ENCODE data around the gene VPS39. TPM values are rescaled to one million over a fixed set of nuclear protein-coding genes. Genes with fewer than 3 reads are reported as not detected.

The VPS39 gene
- total and polyA plus RNA-seq, 3 donors from 2014 or later = 71.8 to 135 (median 120) TPM

DNA sequence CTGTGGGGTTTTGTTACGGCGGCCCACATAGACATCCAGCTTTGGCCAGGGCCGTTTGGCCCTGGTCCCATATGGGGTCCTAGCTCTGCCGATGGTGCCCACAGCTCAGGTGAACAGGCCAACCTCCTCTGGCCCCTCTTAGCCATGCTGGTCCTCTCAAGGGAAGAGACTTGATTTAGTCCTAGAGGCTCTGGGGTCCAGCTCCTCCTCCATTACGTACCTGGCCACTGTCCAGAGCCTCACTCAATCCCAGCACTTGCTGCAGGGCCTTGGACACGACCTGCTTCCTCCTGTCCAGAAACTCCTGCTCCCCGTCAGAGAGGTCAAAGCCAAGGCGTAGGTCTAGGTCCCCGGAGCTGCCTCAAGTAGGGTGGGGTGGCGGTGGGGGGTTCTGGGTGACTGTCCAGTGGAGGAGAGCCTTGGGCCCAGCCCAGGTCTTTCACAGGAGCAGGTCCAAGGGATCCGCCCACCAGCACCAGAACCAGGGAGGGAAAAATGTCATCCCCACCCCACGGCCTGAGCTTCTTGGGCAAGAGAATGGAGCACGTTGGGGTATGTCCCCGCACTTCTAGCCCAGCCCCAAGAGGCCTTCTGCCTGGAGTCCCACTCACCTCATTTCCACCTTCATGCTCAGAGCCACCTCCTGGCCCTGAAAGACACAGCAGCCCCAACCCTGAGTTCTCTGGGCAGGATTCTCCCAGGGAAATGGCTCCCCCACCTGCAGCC lies 58.4 kb downstream of the VPS39 start:
- intact Hi-C loops (cut with DNase I; ENCODE audit: low total_unique reads) = no loop called here
- Histone ChIP-seq H3K4me1 (no peaks in the 10 kb centered on the region), H3K36me3 (ENCODE audit: low read depth, missing control alignments) (no peaks in the 10 kb centered on the region), H3K27ac (no peak overlapping the region), H3K27me3 (no peaks in the 10 kb centered on the region), H3K4me3 (no peak overlapping the region), H3K9me3 (no peaks in the 10 kb centered on the region)
- no peak for TF ChIP-seq POLR2A (IDR thresholded peaks at IDR 0.05)
- TF ChIP-seq, protein P1, sequence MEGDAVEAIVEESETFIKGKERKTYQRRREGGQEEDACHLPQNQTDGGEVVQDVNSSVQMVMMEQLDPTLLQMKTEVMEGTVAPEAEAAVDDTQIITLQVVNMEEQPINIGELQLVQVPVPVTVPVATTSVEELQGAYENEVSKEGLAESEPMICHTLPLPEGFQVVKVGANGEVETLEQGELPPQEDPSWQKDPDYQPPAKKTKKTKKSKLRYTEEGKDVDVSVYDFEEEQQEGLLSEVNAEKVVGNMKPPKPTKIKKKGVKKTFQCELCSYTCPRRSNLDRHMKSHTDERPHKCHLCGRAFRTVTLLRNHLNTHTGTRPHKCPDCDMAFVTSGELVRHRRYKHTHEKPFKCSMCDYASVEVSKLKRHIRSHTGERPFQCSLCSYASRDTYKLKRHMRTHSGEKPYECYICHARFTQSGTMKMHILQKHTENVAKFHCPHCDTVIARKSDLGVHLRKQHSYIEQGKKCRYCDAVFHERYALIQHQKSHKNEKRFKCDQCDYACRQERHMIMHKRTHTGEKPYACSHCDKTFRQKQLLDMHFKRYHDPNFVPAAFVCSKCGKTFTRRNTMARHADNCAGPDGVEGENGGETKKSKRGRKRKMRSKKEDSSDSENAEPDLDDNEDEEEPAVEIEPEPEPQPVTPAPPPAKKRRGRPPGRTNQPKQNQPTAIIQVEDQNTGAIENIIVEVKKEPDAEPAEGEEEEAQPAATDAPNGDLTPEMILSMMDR (IDR thresholded peaks at IDR 0.05) = no peak
- 71 to 88% methylated on average over 4 to 14 of the region's 14 CpGs for WGBS, 2 donors
- DNase-seq = no peak

DNA sequence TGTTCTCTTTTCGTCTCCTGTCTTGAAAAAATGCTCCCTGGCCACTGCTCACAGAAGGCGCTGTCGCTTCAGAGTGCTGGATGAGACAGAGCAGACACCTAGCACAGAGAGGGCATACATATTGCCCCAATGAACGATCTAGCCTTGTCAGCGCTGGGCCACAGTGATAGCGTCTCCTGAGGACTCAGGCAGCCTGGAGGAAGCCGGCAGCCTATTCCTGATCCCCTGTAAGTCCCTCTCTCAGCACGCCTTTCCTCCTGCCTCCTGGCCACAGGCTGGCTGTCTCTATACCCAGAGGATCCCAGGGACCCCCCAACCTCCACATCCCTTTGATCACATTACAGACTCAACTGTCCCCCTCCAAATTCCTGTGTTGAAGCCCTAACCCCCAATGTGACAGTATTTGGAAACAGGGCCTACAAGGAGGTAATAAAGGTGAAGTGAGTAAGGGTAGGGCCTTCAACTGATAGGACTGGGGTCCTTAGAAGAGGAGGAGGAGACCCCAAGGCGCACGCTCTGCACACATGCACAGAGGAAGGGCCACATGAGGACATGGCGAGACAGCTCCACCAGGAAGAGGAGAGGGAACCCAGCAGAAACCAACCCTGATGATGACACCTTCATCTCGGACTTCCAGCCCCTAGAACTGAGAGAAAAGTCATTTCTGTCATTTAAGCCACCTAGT lies 59.2 kb downstream of the VPS39 start:
- WGBS, 2 donors = 92 to 93% methylated on average over 11 to 12 of the region's 12 CpGs
- no peak for DNase-seq
- H3K36me3 ChIP-seq (ENCODE audit: low read depth, missing control alignments) = no peaks in the 10 kb centered on the region
- H3K27ac ChIP-seq = no peak overlapping the region
- no peaks in the 10 kb centered on the region for H3K4me1 ChIP-seq
- no peak for TF ChIP-seq POLR2A (IDR thresholded peaks at IDR 0.05)
- TF ChIP-seq, protein P1 (IDR thresholded peaks at IDR 0.05) = no peak
- no peak overlapping the region for H3K4me3 ChIP-seq
- intact Hi-C loops (cut with DNase I; ENCODE audit: low total_unique reads) = no loop called here
- H3K9me3 ChIP-seq = no peaks in the 10 kb centered on the region
- no peaks in the 10 kb centered on the region for H3K27me3 ChIP-seq

DNA sequence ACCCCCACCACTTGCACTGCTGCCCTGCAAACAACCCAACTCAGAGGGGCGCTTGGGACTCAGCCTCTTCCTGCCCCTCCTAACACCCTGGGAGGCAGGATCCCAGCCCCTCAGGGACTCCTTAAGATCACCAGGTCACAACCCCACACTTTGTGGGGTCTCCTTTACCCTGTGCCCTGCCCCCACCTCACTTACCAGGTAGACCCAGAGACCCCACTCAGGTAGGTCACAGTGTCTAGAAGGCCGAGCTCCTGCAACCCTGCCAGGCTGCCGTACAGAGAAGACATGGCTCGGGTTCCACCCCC lies 60.7 kb downstream of the VPS39 start:
- Histone ChIP-seq H3K4me3 (no peak overlapping the region), H3K27me3 (no peaks in the 10 kb centered on the region), H3K4me1 (no peaks in the 10 kb centered on the region), H3K36me3 (ENCODE audit: low read depth, missing control alignments) (no peaks in the 10 kb centered on the region), H3K27ac (no peak overlapping the region), H3K9me3 (no peaks in the 10 kb centered on the region)
- DNase-seq = no peak
- 87 to 91% methylated on average over 4 of the region's 4 CpGs for WGBS, 2 donors
- no peak for TF ChIP-seq POLR2A (IDR thresholded peaks at IDR 0.05)
- TF ChIP-seq, protein P1 (IDR thresholded peaks at IDR 0.05) = no peak
- intact Hi-C loops (cut with DNase I; ENCODE audit: low total_unique reads) = no loop called here

DNA sequence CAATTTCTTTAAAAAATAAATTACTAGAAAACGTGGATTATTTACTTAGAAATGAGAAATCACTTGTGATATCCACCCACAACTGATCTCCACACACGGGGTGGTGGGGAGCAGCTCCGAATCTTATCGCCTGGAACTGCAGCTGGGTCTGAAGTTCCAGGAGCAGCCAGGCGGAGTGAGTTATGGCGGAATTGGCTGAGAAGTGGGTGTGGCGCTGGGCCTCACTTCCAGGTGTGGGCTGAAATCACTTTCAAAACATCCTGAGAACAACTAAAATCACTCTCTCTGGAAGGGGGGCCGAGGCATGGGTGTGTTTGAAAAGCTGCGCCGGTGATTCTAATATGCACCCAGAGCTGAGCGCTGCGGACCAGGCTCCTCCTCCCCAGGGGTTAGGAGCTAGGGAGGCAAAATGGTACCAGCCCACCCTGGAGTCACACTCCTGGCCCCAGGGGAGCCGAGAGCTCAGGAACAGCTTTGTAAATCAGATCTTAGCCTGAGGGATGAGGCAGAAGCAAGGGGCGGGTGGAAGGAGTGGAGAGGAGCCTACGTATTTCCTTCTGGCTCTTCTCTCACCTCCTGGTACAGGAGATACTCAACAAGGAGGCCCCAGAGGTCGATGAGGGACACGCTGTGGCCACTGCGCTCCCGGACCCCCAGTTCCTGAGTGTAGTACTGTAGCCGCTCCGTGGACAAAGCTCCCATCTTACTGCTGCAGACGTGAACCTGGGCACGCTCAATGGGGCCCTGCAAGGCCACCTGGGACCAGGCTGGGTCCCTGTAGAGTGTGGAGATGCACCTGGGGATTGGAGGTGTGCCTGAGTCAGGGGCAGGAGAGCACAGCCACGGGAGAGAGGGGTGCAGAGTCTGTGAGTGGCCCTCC lies 61.3 kb downstream of the VPS39 start:
- no peaks in the 10 kb centered on the region for H3K9me3 ChIP-seq
- intact Hi-C loops (cut with DNase I; ENCODE audit: low total_unique reads) = no loop called here
- H3K27ac ChIP-seq = no peak overlapping the region
- H3K4me1 ChIP-seq = no peaks in the 10 kb centered on the region
- H3K4me3 ChIP-seq = no peak overlapping the region
- 83% methylated on average over 16 to 24 of the region's 24 CpGs for WGBS, 2 donors
- no peak for DNase-seq
- no peaks in the 10 kb centered on the region for H3K27me3 ChIP-seq
- TF ChIP-seq, protein P1 (IDR thresholded peaks at IDR 0.05) = no peak
- no peak for TF ChIP-seq POLR2A (IDR thresholded peaks at IDR 0.05)
- no peaks in the 10 kb centered on the region for H3K36me3 ChIP-seq (ENCODE audit: low read depth, missing control alignments)

All from testis (tissue), 3 donors.